CD4-positive, alpha-beta T cell treated with Interleukin-6 for 4 hours (primary cell): ENCODE measurements around the gene FBXL22.

Experiments
- DNase-seq: peaks from one replicate; pipeline ENCODE4 v3.0.0-alpha.2; 2020; ENCODE audit warnings: mixed read lengths

The FBXL22 gene

DNA sequence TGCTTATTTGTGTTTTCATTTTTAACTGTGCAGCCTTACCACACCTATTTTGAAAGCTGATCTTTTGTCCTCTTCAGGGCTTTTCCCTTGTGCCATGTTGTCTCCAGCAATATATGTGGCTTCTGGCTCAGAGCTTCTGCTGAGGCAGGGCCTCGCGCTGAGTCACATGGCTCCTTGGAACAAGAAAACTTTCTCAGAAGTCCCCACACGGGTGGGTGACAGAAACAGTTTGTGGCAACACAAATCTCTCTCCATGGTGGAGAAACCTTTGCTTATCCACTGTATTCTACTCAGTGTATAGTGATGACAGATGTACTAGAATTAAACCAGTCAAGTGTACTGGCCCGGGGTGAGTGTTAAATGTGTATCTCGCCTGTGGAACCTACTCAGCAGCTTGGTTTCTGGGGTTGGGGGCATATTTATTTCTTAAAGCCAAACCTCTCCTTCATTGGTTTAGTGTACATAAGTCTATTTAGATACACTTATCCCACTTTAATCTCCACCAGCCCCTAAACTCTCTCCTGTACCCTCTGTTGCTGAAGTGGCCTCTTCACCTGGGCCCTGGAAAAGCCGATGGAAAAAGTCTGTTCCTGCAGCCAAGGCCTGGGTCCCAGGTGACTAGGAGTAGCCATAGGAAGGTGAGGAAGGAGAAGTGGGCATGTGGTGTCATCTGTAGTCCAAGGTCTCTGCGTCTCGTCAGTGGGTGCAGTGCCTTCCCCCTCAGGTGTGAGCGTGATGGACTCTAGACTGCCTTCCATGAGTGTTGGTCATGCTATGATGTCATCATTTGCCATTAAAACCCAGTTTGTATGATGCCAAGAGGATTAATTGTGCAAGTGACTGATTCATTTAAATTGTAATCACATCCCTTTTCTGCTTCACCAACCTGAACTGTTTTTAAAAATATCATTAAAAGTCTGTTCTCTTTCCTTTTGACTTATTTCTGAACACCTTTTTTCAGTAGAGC, 3.2 kb upstream of the FBXL22 start:
- DNase-seq: no peak

- no peak for DNase-seq
Observed at GRCh38 chr15:63595065-63595464, 2.1 kb upstream of the FBXL22 start.

DNA sequence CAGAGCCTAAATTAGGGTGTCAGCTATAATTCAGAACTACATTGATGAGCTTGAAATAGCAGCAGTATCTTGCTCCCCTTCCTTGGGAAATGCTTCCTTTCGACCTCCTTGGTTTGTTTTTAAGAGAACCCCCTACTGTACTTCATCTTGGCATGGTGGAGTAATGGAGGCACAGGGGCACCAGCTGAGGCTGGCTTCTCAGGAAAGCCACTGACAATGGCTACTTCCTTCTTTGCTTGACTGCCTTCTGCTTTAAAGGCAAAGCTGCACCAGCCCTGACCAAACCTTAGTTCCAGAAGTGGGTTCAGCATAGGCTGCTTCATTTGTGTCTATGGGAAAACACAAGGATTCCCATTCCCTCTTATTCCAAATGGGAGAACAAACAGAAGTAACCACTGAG, 1.5 kb upstream of the FBXL22 start:
- no peak for DNase-seq

GRCh38 chr15:63596676-63597037, 530 bp upstream of the FBXL22 start:
- no peak for DNase-seq

DNA sequence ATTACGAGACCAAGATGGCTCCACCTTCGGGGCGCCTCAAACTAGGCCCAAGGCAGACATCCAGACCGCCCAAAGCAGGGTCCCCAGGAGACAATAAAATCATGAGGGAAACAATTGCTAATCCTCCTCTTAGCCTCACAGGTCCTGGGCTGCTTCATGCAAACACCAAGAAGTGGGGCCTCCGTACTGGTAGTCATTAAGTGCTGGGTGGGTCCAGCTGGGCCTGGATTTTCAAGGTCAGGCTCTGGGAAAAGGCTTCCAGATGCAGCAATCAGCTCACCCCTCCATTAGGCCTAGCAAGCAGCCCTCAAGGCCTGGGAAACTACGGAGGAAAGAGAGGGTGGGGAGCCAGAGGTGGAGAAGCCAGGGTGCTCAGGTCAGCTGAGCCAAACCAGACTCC, 634 bp downstream of the FBXL22 start:
- DNase-seq: no peak

DNA sequence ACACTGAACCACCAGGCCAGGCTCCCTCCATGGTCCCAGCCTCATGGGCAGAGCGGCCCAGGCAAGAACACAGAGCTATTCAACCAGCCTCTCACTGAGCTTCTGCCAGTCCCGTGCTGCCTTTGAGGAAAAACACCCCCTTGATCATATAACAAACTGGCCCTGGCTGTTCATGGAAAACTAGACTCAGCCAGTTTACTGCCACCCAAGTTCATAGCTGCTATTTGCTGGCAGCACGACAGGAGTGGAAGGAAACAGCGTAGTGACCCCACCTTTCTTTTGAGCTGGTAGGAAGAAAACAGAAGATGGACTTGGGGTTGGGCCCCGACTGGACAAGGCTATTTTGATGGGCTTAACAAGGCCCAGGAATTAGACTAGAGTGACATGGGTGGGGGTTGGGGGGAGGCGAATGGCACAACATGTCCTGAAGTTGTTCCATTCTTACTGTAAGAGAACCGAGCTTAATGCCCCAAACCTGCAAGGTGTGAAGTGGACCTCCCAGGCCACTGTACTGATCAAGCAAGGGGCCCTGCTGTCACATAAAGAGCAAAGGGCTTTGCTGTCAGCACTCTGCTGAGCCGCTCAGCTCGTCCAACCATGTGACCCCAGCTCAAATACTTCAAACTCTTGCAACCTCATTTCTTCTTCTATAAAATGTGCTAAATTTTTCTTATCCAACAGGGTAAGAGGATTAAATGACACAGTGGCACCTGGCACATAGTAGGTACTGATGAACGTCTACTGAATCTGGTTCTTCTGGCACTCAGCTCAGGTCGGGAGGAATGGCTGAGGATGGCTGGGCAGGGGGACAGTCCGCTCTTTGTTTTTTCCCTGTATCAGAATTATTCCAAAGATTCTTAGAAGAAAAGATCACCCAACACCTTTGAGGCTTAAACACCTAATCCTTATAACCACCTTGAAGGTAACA, 1.6 kb downstream of the FBXL22 start:
- no peak for DNase-seq

DNA sequence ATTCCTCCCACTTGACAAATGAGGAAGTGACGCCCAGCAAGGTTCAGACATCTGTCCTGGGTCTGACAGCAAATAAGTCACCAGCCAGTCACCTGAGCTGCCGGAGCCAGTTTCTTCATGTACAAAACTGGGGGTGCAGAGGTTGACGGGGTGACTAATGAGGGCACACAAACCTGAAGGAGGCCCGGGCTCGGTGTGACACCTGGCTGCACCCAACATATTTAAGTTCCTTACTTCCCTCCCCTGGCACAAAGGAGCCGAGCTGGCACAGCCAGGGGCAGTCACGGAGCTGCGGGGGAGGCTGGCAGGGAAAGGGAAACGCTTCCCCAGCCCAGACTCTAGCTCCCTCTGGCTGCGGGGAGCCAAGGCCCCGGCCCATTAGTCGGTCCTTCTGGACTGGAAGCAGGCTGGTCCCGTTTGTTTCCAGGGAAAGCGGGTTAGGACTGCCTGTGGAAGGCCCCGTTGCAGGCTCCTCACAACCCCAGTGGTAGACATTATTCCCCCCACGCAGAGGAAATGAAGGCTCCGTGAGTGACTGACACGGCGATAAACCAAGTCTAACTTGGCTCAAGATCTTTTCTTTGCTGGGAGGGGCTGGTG, 2.3 kb downstream of the FBXL22 start:
- peak; percentile 53 for DNase-seq

GRCh38 chr15:63600001-63600615, 2.9 kb downstream of the FBXL22 start:
- DNase-seq: peak; percentile 22

DNA sequence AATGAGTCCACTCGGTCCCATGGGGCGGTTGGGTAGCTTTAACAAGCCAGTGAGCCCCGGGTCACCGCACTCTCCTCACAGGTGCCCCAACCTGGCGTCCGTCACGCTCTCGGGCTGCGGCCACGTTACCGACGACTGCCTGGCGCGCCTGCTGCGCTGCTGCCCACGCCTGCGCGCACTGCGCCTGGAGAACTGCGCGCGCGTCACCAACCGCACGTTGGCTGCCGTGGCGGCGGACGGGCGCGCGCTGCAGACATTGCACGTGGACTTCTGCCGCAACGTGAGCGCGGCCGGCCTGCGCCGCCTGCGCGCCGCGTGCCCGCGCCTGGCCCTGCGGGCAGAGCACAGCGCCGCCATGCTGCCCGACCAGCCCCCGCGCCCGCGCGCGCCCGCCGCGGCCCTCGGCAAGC, 3.4 kb downstream of the FBXL22 start:
- DNase-seq: peak; percentile 92

- DNase-seq: peak; percentile 71
Observed at GRCh38 chr15:63601026-63601703, 4.0 kb downstream of the FBXL22 start.

DNA sequence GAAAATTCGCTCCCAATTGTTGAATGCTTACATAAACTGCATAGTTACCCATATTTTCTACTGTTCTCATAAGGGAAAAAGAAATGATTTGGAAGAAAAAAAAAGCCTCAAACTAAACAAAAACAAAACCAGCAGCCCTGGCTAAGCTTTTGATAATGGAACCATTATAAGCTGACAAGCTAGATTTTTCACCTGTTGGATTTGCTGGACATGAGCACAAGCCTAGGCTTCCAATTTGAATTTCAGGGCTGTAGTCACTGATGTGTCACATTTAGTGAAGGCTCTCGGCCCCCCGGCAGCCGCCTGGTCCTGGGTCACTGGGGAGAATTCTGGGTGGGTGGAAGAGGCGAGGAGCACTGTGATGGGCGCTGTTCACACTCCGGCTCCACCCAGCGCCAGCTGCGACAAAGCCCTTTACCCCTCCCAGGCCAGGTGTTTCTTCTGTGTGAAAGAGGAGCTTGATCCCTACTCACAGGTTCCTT, 4.6 kb downstream of the FBXL22 start:
- DNase-seq: peak; percentile 34

DNA sequence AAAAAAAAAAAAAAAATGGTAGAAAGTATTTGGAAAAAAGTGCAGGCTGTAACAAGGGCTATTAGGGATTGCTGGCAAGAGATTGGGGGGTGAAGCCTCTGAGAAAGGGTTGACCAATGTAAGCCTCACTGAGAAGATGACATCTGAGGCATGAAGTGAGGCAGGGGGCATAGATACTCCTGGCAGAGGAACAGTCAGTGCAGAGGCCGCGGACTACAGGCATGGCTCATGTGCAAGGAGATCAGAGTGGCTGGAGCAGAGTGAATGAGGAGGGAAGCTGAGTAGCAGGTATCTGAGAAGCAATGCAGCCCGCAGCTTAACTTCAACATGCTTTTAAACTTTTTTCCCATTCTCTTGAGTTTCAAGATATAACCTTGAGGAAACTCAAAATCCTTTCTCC, 5.4 kb downstream of the FBXL22 start:
- no peak for DNase-seq

- DNase-seq: no peak
Observed at GRCh38 chr15:63603516-63603915, 6.3 kb downstream of the FBXL22 start.

GRCh38 chr15:63604281-63604680, 7.1 kb downstream of the FBXL22 start:
- no peak for DNase-seq

- DNase-seq: peak; percentile 31
Observed at GRCh38 chr15:63605036-63605435, 7.8 kb downstream of the FBXL22 start.

- DNase-seq: peak; percentile 80
Observed at GRCh38 chr15:63605816-63606215, 8.6 kb downstream of the FBXL22 start.

DNA sequence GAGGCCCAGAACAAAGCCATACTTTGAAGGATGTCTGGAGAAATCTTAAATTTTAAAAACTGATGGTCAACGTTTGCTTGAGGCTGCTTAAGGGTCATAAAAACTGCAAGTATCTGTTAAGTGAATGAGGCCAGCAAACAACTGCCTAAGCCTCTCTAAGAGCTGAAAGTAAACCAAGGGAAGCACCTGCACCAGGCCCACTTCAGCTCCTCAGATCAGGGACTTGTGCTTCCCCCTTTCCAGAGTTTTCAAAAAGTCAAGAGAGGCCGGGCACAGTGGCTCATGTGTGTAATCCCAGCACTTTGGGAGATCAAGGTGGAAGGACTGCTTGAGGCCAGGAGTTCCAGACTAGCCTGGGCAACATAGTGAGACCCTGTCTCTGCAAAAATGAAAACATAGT, 9.1 kb downstream of the FBXL22 start:
- no peak for DNase-seq

DNA sequence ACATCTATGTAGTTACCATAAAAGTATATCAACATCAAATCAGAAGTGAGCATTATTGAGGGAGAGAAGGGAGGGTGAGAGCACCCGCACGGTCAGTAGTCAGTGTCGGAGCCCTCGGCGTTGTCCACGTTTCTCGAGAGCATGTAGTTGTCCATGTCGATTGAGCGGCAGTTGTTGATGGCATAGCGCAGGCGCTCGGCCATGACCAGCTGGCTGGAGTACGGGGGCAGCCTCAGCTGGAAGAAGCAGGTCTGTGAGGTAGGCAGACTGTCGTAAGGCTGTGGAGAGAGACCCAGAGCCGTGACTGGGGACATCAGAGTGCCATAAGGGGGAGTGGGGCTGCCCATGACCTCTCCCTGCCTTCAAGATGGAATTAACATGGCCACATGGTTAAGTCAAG, 11.8 kb downstream of the FBXL22 start:
- DNase-seq: no peak

DNA sequence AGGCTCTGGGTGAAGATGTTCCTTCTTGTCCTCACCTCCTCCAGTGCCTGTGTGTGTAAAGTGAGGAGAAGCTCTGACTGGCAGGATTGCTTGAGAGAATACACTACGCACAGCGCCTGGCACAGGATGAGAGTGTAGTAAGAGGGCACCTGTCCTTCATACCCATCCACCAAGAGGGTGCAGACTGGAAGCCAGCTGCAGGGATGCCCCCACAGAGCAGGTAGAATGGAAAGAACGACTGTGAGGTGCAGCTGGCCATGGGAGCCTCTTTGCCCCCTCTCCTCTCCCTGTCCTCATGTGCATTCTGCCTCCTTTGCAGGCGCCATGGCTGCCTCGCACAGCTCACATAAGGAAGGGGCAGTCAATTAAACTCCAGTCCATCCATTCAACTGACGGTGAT, 12.3 kb downstream of the FBXL22 start:
- DNase-seq: no peak

GRCh38 chr15:63610209-63610841, 13.1 kb downstream of the FBXL22 start:
- DNase-seq: peak; percentile 80

DNA sequence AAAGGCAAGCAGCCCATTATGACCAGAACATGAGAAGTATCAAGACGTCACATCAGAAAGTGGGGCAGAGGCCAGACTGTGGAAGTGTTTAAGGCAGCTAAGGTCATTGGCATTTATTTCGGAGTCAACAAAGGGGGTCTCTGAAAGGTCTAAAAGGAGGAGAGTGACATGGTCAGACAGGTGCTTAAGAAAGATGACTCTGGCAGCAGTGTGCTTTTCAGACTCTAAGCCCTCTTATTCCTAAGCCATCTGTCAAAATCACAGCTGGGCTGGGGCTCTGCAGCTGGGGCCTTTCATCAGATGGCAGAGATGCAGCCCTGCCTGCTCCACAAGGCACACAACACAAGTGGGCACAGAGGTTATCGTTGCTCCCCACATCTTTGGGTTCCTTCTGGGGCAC, 14.0 kb downstream of the FBXL22 start:
- no peak for DNase-seq

GRCh38 chr15:63612300-63612699, 15.1 kb downstream of the FBXL22 start:
- no peak for DNase-seq
